Measurements from ENCODE around the gene GCKR.
"Not testable (repeated sequence)": the region's sequence is repeated elsewhere in the genome, so short reads cannot be mapped to it uniquely, and the experiment has no call there.

The GCKR gene

GRCh38 chr2:27518113-27518781, 21.6 kb downstream of the GCKR start:
- no peak for DNase-seq (ENCODE audit: low read depth)

GRCh38 chr2:27518782-27519113, 22.1 kb downstream of the GCKR start:
- DNase-seq (ENCODE audit: low read depth) = no peak

GRCh38 chr2:27520316-27520715, 23.7 kb downstream of the GCKR start:
- DNase-seq (ENCODE audit: low read depth) = no peak

GRCh38 chr2:27522400-27522945, 25.8 kb downstream of the GCKR start:
- DNase-seq (ENCODE audit: low read depth) = no peak

- DNase-seq (ENCODE audit: low read depth) = no peak
Measured at GRCh38 chr2:27527182-27527581, 30.5 kb downstream of the GCKR start.

GRCh38 chr2:27531983-27532382, 35.3 kb downstream of the GCKR start:
- DNase-seq (ENCODE audit: low read depth) = no peak

- no peak for DNase-seq (ENCODE audit: low read depth)
Measured at GRCh38 chr2:27537287-27537686, 40.6 kb downstream of the GCKR start.

GRCh38 chr2:27538839-27539450, 42.3 kb downstream of the GCKR start:
- DNase-seq (ENCODE audit: low read depth) = not testable (repeated sequence)

GRCh38 chr2:27539649-27540048, 43.0 kb downstream of the GCKR start:
- not testable (repeated sequence) for DNase-seq (ENCODE audit: low read depth)

GRCh38 chr2:27544143-27544821, 47.6 kb downstream of the GCKR start:
- no peak for DNase-seq (ENCODE audit: low read depth)

GRCh38 chr2:27545348-27546141, 48.9 kb downstream of the GCKR start:
- DNase-seq (ENCODE audit: low read depth) = no peak

- DNase-seq (ENCODE audit: low read depth) = no peak
Measured at GRCh38 chr2:27549303-27549702, 52.7 kb downstream of the GCKR start.

- DNase-seq (ENCODE audit: low read depth) = no peak
Measured at GRCh38 chr2:27551514-27551913, 54.9 kb downstream of the GCKR start.

GRCh38 chr2:27552941-27553340, 56.3 kb downstream of the GCKR start:
- no peak for DNase-seq (ENCODE audit: low read depth)

GRCh38 chr2:27554451-27554850, 57.8 kb downstream of the GCKR start:
- DNase-seq (ENCODE audit: low read depth) = not testable (repeated sequence)

GRCh38 chr2:27559228-27559627, 62.6 kb downstream of the GCKR start:
- DNase-seq (ENCODE audit: low read depth) = no peak

GRCh38 chr2:27561060-27561459, 64.4 kb downstream of the GCKR start:
- DNase-seq (ENCODE audit: low read depth) = no peak

GRCh38 chr2:27566628-27567027, 70.0 kb downstream of the GCKR start:
- no peak for DNase-seq (ENCODE audit: low read depth)

- DNase-seq (ENCODE audit: low read depth) = no peak
Measured at GRCh38 chr2:27569398-27569797, 72.8 kb downstream of the GCKR start.

GRCh38 chr2:27571197-27571596, 74.6 kb downstream of the GCKR start:
- no peak for DNase-seq (ENCODE audit: low read depth)

- DNase-seq (ENCODE audit: low read depth) = no peak
Measured at GRCh38 chr2:27571681-27572080, 75.0 kb downstream of the GCKR start.

GRCh38 chr2:27572439-27572838, 75.8 kb downstream of the GCKR start:
- DNase-seq (ENCODE audit: low read depth) = no peak
